Inflammatory macrophage treated with lipopolysaccharide for 1 hour (primary cell): ENCODE results near the gene DGCR2.
"Not testable (repeated sequence)": the region's sequence is repeated elsewhere in the genome, so short reads cannot be mapped to it uniquely, and the experiment has no call there.

Experiments used
- DNase-seq, 2 donors: peaks; one replicate each; pipeline ENCODE4 v3.0.0-alpha.2; 2020 to 2022

DGCR2 gene

GRCh38 chr22:19122143-19122751, at the start of gene DGCR2:
DGCR2 (minus strand) TSS chr22:19122412; CDS start chr22:19122206, 206 bp downstream.
- peak; percentile 94 to 99 for DNase-seq

DNA sequence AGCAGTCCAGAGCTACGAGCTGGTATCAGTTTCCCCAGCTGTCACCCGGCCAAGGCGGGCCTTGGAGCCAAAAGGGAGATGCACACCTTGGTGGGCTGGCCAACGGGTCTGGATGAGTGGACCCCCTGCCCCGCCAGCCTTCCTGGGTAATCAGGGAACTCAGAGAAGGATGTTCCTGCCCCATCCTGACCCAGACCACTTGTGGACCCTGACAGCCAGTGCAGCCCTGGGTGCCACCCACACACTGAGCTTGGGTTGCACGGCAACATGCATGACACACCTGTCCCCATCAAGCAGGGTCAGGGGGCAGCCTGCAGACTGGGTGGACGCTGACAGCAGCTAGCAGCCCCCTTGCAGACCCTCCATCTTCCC, 47.7 kb upstream of the DGCR2 start:
- DNase-seq, result no peak

- DNase-seq, result no peak
These were observed 47.1 kb upstream of the DGCR2 start for GRCh38 chr22:19169002-19169946.

DNA sequence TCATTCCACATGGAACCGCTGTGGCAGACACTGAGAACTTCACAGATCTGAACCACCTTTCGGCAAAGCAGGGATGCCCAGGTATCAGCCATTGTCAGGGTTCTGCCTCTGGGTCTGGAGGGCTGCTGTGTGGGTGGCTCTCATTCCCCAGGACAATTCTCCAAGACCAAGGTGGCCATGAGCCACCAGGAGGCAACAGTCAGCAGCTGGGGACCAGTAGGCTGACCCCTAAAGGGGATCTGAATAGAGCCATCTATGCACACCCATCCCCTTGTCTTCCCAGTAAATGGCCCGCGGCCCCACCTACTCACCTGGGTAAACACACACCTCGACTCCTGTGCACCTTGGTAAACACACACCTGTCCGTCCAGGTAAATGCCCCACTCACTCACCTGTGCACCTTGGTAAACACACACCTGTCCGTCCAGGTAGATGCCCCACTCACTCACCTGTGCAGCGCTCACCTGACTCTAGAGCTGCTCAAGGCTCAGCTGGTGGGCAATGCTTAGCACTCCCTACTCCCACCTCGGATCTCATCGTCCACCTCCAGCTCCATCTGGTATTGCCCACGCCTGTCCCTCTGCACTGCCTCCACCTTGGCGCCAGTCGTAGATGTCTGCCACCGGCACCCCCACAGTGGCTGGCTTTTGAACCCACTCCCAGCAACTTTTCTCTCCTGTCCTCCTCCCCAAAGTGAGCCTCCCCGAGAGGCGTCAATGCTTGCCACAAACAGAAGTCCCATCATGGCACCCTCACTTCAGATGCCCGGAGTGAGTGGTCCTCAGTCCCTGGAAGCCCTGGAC, 46.1 kb upstream of the DGCR2 start:
- no peak for DNase-seq

DNA sequence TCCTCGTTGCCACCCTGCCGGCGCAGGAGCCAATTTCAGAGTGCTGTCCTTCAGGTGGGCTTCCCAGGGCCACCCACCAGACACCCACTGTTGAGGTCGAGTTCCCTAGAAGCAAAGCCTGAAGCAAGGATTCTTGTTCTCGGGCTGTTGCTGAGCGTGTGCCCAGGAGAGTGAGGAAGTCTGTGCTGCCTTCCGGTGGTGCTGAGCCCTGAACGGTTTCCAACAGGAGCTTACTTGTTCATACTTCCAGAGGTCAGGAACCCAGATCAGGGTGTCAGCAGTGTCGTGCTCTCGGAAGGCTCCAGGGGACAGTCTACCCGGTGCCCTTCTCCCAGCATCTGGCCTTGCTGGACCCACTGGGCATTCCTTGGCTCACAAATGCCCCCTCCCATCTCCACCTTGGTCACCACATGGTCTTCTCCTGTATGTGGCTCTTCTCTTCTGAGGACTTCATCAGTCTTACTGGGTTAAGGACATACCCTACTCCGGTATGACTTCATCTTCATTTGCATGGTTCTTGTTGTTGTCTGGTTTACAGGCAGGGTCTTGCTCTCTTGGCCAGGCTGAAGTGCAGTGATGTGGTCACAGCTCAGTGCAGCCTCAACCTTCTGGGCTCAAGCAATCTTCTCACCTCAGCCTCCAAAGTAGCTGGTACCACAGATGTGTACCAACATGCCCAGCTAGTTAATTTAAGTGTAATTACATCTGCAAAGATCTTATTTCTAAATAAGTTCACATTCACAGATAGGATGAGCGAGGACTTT, 45.1 kb upstream of the DGCR2 start:
- no peak for DNase-seq

DNA sequence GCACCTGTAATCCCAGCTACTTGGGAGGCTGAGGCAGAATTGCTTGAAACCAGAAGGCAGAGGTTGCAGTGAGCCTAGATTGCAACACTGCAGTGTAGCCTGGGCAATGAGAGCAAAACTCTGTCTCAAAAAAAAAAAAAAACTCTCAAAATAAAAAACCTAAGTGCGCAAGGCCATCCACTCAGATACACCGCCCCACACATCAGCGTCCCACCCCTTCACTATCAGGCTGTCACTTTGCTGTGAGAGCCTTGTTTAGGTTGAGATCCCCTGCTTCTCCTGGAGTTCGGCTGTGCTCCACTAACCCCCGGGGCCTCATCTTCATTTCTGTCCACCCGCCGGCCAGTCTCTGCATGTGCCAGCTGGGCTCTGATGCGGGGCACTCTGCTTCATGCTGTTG, 44.2 kb upstream of the DGCR2 start:
- no peak for DNase-seq

DNA sequence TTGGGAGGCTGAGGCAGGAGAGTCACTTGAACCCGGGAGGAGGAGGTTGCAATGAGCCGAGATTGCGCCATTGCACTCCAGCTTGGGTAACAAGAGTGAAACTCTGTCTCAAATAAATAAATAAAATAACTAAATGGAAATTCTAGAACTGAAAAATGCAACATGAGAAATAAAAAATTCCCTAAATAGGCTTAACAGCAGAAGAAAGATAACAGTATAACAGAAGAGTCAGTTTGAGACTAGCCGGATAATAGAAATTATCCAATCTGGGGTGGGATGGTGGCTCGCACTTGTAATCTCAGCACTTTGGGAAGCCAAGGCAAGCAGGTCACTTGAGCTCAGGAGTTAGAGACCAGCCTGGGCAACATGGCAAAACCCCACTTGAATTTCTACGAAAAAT, 42.2 kb upstream of the DGCR2 start:
- no peak for DNase-seq

DNA sequence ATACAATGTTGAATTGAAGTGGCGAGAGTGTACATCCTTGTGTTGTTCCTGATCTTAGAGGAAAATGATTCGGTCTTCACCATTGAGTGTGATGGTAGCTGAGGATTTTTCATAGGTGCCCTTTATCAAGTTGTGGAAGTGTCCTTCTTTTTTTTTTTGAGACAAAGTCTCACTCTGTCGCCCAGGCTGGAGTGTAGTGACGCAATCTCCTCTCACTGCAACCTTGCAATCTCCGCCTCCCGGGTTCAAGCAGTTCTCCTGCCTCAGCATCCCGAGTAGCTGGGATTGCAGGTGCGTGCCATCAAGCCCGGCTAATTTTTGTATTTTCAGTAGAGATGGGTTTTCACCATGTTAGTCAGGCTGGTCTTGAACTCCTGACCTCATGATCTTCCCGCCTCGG, 36.4 kb upstream of the DGCR2 start:
- DNase-seq, result not testable (repeated sequence)

- DNase-seq, result not testable (repeated sequence)
These were observed 33.9 kb upstream of the DGCR2 start for GRCh38 chr22:19156109-19156508.

DNA sequence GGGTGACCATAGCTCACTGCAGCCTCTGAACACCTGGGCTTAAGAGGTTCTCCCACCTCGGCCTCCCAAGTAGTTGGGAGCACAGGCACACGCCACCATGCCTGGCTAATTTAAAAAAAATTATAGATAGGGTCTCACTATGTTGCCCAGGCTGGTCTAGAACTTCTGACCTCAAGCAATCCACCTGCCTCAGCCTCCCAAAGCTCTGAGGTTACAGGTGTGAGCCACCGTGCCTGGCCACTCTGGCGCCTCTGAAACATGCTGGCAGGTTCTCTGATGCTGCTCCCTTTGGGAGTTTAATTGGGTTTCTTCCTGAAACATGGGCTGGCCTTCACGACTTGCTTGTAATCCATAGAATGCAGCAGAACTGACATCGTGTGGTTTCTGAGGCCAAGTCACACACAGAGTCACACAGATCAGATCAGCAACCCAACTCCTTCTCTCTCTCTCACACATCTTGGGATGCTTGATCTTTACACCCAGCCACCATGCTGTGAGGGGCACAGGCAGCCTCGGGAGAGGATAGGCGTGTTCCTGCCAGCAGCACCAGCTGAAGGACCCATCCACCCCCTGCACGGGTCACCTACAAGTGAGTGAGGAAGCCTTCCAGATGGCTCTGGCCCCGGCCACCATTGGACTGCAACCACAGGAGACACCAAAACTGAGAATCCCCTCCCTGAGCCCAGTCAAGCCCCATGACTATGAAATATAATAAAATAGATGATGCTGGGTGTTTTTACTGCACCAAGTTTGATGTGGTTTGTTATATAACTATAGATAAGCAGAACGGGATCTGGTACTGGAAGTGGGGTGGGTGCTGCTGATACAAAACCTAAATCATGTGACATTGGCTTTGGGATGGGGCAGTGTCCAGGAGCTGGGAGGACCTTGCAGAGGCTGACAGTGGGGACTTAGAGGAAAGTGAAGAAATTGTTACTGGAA, 31.0 kb upstream of the DGCR2 start:
- DNase-seq, result no peak

- DNase-seq, result no peak
These were observed 29.3 kb upstream of the DGCR2 start for GRCh38 chr22:19151329-19152191.

- no peak for DNase-seq
These were observed 28.5 kb upstream of the DGCR2 start for GRCh38 chr22:19150482-19151328.

DNA sequence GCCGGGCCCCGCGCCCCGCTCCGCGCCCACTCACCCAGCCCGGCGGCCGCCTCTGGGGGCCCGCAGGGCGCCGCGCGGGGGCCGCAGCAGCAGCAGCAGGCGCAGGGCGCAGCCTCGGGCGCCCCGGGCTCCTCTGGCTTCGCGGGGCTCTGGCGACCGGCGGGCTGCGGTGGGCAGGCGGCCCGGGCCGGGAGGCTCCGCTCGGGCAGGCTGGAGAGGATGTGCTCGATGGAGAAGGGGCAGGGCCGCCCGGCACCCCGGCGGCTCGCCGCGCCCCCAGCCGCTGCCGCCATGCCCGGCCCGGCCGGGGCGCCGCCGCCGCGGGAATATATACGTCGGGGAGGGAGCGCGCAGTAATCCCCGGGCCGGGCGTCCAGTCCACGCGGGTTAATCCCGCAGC, 27.8 kb upstream of the DGCR2 start, which contains the start of gene GSC2:
Gene GSC2, minus strand, starts transcription at position 302 of the 400 bp plus-strand sequence. Its CDS starts 9 bp downstream, at position 293.
- no peak for DNase-seq

- DNase-seq, result no peak
These were observed 27.1 kb upstream of the DGCR2 start for GRCh38 chr22:19149047-19149883.

DNA sequence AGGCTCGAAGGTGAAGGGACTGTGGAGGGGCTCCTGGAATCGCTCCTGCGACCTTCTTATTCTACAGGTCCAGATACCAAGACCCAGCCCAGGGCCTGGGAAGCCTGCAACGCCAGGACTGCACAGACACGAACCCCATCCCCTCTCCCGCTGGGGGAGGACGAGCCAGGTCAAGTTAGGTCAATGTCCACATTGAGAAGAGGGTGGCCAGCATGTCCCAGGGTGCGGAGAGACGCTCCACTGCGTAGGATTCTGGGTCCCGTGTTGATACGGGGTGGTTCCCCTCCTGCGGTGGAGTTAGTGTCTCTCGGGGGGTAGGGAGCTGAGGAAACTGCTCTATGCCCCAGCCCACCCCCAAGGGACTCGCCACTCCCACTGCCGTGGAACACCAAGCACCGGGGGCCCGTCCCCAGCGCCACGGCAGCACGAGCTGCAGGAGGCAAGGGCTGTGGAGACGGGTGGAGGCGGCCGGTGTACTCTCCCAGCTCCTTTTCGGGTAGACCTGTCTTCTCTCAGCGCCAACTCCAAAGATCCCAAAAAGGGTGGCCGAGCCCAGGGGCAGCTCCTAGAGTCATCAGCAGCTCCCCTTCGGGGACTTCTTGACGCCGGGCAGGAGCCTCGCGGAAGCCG, 26.3 kb upstream of the DGCR2 start:
- no peak for DNase-seq

DNA sequence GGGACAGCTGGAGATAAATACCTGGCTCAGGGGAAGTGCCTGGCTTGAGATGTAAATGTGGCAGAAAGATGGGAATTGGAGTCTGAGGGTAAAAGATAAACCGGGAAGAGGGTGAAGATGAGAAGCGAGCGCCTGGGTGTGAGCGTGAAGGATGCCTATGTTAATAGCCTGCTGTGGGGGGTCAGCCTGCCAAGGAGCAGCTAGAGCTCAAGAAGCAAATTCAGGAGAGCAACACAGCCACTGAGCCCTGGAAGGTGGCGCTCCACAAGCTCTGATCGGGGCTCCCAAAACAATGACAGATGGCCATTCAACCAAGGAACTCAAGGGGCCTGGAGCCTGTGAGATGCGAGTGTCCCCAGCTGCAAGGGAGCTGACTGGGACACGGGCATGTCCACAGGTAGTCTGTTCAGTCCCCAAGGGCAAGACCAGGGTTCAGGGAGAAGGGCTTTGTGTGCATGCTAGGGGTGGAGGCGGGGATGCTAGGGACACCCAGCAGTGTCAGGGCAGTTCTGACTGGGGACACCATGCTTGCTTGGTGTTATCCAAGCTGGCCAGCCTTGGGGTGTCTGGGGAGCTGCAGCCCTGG, 25.1 kb upstream of the DGCR2 start:
- DNase-seq, result no peak

- DNase-seq, result no peak
These were observed 24.2 kb upstream of the DGCR2 start for GRCh38 chr22:19146215-19146968.
